GM23338 (cell line): ENCODE measurements around the gene ZSWIM3. TPM values are rescaled to one million over a fixed set of nuclear protein-coding genes. Genes with fewer than 3 reads are reported as not detected.
A peak's percentile ranks its signal among the peaks of the same experiment; 100 is the strongest.

Experiments
- ATAC-seq: fragments of 200-7000 bp; cut with Tn5 transposase; 3 replicates; pipeline ENCODE4 v1.9.1; 2020
- DNase-seq: peaks from one replicate; pipeline ENCODE4 v3.0.0-alpha.2; 2015; ENCODE audit warnings: low spot score
- H2AFZ ChIP-seq: fragments of 200-600 bp; sonication (generic); 2 replicates; pipeline ENCODE4 v1.8.0; 2016; ENCODE audit warnings: antibody characterized with exemption, mild to moderate bottlenecking, moderate library complexity
- H3F3A ChIP-seq: fragments of 200-600 bp; sonication (generic); replicated peaks from 2 replicates; pipeline ENCODE4 v1.8.0; 2017; ENCODE audit warnings: antibody characterized with exemption, mixed run types, low read depth
- H3K27ac ChIP-seq: fragments of 200-600 bp; sonication (generic); 2 replicates; pipeline ENCODE4 v1.6.1; 2016; ENCODE audit warnings: low read depth
- H3K27me3 ChIP-seq: fragments of 200-600 bp; sonication (generic); 2 replicates; pipeline ENCODE4 v1.8.0; 2016; ENCODE audit warnings: mild to moderate bottlenecking, mixed run types, moderate library complexity; ENCODE audit not compliant: insufficient read depth
- H3K36me3 ChIP-seq: fragments of 200-600 bp; sonication (generic); 2 replicates; pipeline ENCODE4 v1.8.0; 2016; ENCODE audit warnings: mild to moderate bottlenecking; ENCODE audit not compliant: insufficient read depth
- H3K4me1 ChIP-seq: fragments of 200-600 bp; sonication (generic); 2 replicates; pipeline ENCODE4 v1.8.0; 2016; ENCODE audit warnings: mild to moderate bottlenecking, moderate library complexity; ENCODE audit not compliant: insufficient read depth
- H3K4me2 ChIP-seq: fragments of 200-600 bp; sonication (generic); 2 replicates; pipeline ENCODE4 v1.7.1; 2017; ENCODE audit warnings: mixed run types
- H3K4me3 ChIP-seq: fragments of 200-600 bp; sonication (generic); 2 replicates; pipeline ENCODE4 v1.6.1; 2016; ENCODE audit warnings: mixed run types
- H3K79me2 ChIP-seq: fragments of 200-600 bp; sonication (generic); replicated peaks from 2 replicates; pipeline ENCODE4 v1.8.0; 2017; ENCODE audit warnings: mild to moderate bottlenecking; ENCODE audit not compliant: insufficient read depth
- H3K9me2 ChIP-seq: fragments of 200-600 bp; sonication (generic); 2 replicates; pipeline ENCODE4 v1.8.0; 2017; ENCODE audit not compliant: insufficient read depth
- H4K20me1 ChIP-seq: fragments of 200-600 bp; sonication (generic); replicated peaks from 2 replicates; pipeline ENCODE4 v1.8.0; 2017; ENCODE audit warnings: mild to moderate bottlenecking; ENCODE audit not compliant: insufficient read depth
- H3K27ac Mint-ChIP-seq: 2 replicates; pipeline ENCODE4 v1.8.0; 2020; ENCODE audit warnings: inconsistent platforms, mild to moderate bottlenecking, moderate library complexity, mixed read lengths
- H3K27me3 Mint-ChIP-seq: 3 replicates; pipeline ENCODE4 v1.8.0; 2022; ENCODE audit warnings: low read depth, mild to moderate bottlenecking, moderate library complexity, mixed read lengths, inconsistent platforms; ENCODE audit not compliant: insufficient read depth, poor library complexity
- H3K36me3 Mint-ChIP-seq: 3 replicates; pipeline ENCODE4 v1.8.0; 2021; ENCODE audit warnings: low read depth, mild to moderate bottlenecking, inconsistent platforms, moderate library complexity, mixed read lengths
- H3K4me1 Mint-ChIP-seq: 3 replicates; pipeline ENCODE4 v1.8.0; 2020; ENCODE audit warnings: mild to moderate bottlenecking, inconsistent platforms, mixed read lengths
- H3K4me3 Mint-ChIP-seq: 3 replicates; pipeline ENCODE4 v1.8.0; 2021; ENCODE audit warnings: moderate library complexity, mild to moderate bottlenecking, inconsistent platforms, mixed read lengths
- H3K9me3 Mint-ChIP-seq: 3 replicates; pipeline ENCODE4 v1.8.0; 2020; ENCODE audit warnings: moderate library complexity, mild to moderate bottlenecking, inconsistent platforms, mixed read lengths
- CREB1 ChIP-seq: fragments of 250-450 bp; sonication (Bioruptor Pico); IDR thresholded peaks from 2 replicates; pipeline ENCODE4 v1.5.0; 2020; ENCODE audit warnings: low read depth, mild to moderate bottlenecking, moderate library complexity
- EZH2 ChIP-seq: fragments of 200-600 bp; sonication (generic); IDR thresholded peaks from one replicate; pipeline ENCODE4 v1.8.0; 2017; ENCODE audit warnings: antibody characterized with exemption, mild to moderate bottlenecking, low read depth; ENCODE audit not compliant: unreplicated experiment
- EZH2phosphoT487 ChIP-seq: fragments of 200-600 bp; sonication (generic); IDR thresholded peaks from one replicate; pipeline ENCODE4 v1.8.1; 2018; ENCODE audit warnings: antibody characterized with exemption; ENCODE audit not compliant: unreplicated experiment
- JUNB ChIP-seq: IDR thresholded peaks from one replicate; pipeline ENCODE4 v1.6.1; 2016; ENCODE audit warnings: antibody characterized with exemption; ENCODE audit not compliant: unreplicated experiment
- NANOG ChIP-seq: IDR thresholded peaks from 2 replicates; pipeline ENCODE4 v1.6.1; 2016; ENCODE audit warnings: antibody characterized with exemption, borderline replicate concordance
- POLR2AphosphoS5 ChIP-seq: IDR thresholded peaks from 2 replicates; pipeline ENCODE4 v1.6.1; 2016; ENCODE audit warnings: antibody characterized with exemption, low read depth
- STAT1 ChIP-seq: IDR thresholded peaks from one replicate; pipeline ENCODE4 v1.6.1; 2016; ENCODE audit warnings: antibody characterized with exemption; ENCODE audit not compliant: unreplicated experiment
- ZNF114 ChIP-seq: fragments of 250-450 bp; sonication (Bioruptor Pico); IDR thresholded peaks from 2 replicates; pipeline ENCODE4 v1.5.0; 2020; ENCODE audit warnings: mild to moderate bottlenecking, moderate library complexity
- ZNF331 ChIP-seq: fragments of 250-450 bp; sonication (Bioruptor Pico); IDR thresholded peaks from 2 replicates; pipeline ENCODE4 v1.5.0; 2020; ENCODE audit warnings: low read depth, mild to moderate bottlenecking, moderate library complexity
- polyA plus RNA-seq: library from polyadenylated mRNA; unstranded; fragments of >200 nt; fragmentation: Nextera tagmentation; extraction: Ambion mirVana; gene quantifications from 2 replicates; pipeline ENCODE4 v1.2.1, GENCODE V29; 2016
- total RNA-seq: library from RNA; depleted of rRNA; stranded (reverse); fragments of >200 nt; shearing (Covaris generic); gene quantifications from 2 replicates; pipeline ENCODE4 v1.2.3, GENCODE V29; 2014
- TF ChIP-seq, protein P1 (sequence below): IDR thresholded peaks from 2 replicates; pipeline ENCODE4 v1.6.1; 2016; ENCODE audit warnings: antibody characterized with exemption
- TF ChIP-seq, protein P2 (sequence below): IDR thresholded peaks from one replicate; pipeline ENCODE4 v1.6.1; 2018; ENCODE audit warnings: antibody characterized with exemption; ENCODE audit not compliant: unreplicated experiment
- TF ChIP-seq, protein P3 (sequence below), 2 experiments: fragments of 200-600 bp in 1 of 2; sonication (generic) in 1 of 2; conservative IDR thresholded peaks; 2 replicates each; pipeline versions ENCODE4 v1.5.1 to v1.6.1; 2016 to 2017; ENCODE audit warnings: antibody characterized with exemption in 2 of 2, low read depth in 2 of 2, mild to moderate bottlenecking in 2 of 2, moderate library complexity in 1 of 2
- TF ChIP-seq, protein P4 (sequence below): fragments of 250-450 bp; sonication (Bioruptor Pico); IDR thresholded peaks from 2 replicates; pipeline ENCODE4 v1.5.0; 2020; ENCODE audit warnings: mild to moderate bottlenecking, moderate library complexity

The ZSWIM3 gene
- total and polyA plus RNA-seq, 2 experiments from 2014 or later: 2.0 to 8.2 TPM

DNA sequence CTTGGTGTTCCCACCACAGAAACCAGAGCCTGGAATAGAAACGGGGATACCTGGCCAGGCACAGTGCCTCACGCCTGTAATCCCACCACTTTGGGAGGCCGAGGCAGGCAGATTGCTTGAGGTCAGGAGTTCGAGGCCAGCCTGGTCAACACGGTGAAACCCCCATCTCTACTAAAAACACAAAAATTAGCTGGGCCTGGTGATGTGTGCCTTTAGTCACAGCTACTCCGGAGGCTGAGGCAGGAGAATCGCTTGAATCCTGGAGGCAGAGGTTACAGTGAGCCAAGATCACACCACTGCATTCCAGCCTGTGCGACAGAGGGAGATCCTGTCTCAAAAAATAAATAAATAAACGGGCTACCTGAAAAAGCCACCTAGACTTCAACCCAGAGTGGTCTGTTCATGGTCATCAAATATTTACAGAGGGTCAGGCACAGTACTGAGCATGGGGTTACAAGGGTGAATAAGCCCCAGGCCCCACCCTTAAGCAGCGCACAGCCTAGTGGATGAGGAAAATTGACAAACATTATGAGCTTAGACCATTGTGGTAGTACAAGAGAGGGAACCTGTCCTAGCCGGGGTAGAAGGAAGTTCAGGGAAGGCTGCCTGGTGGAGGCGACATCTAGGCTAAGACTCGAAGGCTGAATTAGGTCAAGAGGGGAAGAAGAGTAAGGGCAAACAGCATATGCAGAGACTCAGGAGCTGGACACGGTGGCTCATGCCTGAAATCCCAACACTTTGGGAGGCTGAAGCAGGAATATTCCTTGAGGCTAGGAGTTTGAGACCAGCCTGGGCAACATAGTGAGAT lies 69.9 kb downstream of the ZSWIM3 start:
- Histone ChIP-seq H3K36me3 (no peaks in the 10 kb centered on the region), H3K27ac (no peak overlapping the region), H2AFZ (no peak overlapping the region), H3F3A (no peaks in the 10 kb centered on the region), H4K20me1 (no peaks in the 10 kb centered on the region), H3K27me3 (no peaks in the 10 kb centered on the region), H3K4me3 (no peak overlapping the region), H3K9me2 (no peaks in the 10 kb centered on the region), H3K4me1 (no peaks in the 10 kb centered on the region), H3K79me2 (0 out of 2 replicates have a peak, but pooled peaks cover 2% of the 10 kb centered on the region), H3K4me2 (no peak overlapping the region)
- TF ChIP-seq STAT1: no peak
- no peak for TF ChIP-seq POLR2AphosphoS5
- TF ChIP-seq EZH2phosphoT487: no peak
- TF ChIP-seq ZNF331: no peak
- TF ChIP-seq EZH2: no peak
- no peak for TF ChIP-seq NANOG
- TF ChIP-seq JUNB: no peak
- TF ChIP-seq, protein P1, sequence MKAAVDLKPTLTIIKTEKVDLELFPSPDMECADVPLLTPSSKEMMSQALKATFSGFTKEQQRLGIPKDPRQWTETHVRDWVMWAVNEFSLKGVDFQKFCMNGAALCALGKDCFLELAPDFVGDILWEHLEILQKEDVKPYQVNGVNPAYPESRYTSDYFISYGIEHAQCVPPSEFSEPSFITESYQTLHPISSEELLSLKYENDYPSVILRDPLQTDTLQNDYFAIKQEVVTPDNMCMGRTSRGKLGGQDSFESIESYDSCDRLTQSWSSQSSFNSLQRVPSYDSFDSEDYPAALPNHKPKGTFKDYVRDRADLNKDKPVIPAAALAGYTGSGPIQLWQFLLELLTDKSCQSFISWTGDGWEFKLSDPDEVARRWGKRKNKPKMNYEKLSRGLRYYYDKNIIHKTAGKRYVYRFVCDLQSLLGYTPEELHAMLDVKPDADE: no peak
- TF ChIP-seq, protein P2, sequence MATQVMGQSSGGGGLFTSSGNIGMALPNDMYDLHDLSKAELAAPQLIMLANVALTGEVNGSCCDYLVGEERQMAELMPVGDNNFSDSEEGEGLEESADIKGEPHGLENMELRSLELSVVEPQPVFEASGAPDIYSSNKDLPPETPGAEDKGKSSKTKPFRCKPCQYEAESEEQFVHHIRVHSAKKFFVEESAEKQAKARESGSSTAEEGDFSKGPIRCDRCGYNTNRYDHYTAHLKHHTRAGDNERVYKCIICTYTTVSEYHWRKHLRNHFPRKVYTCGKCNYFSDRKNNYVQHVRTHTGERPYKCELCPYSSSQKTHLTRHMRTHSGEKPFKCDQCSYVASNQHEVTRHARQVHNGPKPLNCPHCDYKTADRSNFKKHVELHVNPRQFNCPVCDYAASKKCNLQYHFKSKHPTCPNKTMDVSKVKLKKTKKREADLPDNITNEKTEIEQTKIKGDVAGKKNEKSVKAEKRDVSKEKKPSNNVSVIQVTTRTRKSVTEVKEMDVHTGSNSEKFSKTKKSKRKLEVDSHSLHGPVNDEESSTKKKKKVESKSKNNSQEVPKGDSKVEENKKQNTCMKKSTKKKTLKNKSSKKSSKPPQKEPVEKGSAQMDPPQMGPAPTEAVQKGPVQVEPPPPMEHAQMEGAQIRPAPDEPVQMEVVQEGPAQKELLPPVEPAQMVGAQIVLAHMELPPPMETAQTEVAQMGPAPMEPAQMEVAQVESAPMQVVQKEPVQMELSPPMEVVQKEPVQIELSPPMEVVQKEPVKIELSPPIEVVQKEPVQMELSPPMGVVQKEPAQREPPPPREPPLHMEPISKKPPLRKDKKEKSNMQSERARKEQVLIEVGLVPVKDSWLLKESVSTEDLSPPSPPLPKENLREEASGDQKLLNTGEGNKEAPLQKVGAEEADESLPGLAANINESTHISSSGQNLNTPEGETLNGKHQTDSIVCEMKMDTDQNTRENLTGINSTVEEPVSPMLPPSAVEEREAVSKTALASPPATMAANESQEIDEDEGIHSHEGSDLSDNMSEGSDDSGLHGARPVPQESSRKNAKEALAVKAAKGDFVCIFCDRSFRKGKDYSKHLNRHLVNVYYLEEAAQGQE: no peak
- TF ChIP-seq ZNF114 (CRISPR knock-in tag): no peak
- no peak for TF ChIP-seq CREB1 (CRISPR knock-in tag)
- TF ChIP-seq, protein P3, sequence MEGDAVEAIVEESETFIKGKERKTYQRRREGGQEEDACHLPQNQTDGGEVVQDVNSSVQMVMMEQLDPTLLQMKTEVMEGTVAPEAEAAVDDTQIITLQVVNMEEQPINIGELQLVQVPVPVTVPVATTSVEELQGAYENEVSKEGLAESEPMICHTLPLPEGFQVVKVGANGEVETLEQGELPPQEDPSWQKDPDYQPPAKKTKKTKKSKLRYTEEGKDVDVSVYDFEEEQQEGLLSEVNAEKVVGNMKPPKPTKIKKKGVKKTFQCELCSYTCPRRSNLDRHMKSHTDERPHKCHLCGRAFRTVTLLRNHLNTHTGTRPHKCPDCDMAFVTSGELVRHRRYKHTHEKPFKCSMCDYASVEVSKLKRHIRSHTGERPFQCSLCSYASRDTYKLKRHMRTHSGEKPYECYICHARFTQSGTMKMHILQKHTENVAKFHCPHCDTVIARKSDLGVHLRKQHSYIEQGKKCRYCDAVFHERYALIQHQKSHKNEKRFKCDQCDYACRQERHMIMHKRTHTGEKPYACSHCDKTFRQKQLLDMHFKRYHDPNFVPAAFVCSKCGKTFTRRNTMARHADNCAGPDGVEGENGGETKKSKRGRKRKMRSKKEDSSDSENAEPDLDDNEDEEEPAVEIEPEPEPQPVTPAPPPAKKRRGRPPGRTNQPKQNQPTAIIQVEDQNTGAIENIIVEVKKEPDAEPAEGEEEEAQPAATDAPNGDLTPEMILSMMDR (conservative IDR thresholded peaks at IDR 0.05; ENCODE audit: low read depth in 2 of 2): no peak
- TF ChIP-seq, protein P4, sequence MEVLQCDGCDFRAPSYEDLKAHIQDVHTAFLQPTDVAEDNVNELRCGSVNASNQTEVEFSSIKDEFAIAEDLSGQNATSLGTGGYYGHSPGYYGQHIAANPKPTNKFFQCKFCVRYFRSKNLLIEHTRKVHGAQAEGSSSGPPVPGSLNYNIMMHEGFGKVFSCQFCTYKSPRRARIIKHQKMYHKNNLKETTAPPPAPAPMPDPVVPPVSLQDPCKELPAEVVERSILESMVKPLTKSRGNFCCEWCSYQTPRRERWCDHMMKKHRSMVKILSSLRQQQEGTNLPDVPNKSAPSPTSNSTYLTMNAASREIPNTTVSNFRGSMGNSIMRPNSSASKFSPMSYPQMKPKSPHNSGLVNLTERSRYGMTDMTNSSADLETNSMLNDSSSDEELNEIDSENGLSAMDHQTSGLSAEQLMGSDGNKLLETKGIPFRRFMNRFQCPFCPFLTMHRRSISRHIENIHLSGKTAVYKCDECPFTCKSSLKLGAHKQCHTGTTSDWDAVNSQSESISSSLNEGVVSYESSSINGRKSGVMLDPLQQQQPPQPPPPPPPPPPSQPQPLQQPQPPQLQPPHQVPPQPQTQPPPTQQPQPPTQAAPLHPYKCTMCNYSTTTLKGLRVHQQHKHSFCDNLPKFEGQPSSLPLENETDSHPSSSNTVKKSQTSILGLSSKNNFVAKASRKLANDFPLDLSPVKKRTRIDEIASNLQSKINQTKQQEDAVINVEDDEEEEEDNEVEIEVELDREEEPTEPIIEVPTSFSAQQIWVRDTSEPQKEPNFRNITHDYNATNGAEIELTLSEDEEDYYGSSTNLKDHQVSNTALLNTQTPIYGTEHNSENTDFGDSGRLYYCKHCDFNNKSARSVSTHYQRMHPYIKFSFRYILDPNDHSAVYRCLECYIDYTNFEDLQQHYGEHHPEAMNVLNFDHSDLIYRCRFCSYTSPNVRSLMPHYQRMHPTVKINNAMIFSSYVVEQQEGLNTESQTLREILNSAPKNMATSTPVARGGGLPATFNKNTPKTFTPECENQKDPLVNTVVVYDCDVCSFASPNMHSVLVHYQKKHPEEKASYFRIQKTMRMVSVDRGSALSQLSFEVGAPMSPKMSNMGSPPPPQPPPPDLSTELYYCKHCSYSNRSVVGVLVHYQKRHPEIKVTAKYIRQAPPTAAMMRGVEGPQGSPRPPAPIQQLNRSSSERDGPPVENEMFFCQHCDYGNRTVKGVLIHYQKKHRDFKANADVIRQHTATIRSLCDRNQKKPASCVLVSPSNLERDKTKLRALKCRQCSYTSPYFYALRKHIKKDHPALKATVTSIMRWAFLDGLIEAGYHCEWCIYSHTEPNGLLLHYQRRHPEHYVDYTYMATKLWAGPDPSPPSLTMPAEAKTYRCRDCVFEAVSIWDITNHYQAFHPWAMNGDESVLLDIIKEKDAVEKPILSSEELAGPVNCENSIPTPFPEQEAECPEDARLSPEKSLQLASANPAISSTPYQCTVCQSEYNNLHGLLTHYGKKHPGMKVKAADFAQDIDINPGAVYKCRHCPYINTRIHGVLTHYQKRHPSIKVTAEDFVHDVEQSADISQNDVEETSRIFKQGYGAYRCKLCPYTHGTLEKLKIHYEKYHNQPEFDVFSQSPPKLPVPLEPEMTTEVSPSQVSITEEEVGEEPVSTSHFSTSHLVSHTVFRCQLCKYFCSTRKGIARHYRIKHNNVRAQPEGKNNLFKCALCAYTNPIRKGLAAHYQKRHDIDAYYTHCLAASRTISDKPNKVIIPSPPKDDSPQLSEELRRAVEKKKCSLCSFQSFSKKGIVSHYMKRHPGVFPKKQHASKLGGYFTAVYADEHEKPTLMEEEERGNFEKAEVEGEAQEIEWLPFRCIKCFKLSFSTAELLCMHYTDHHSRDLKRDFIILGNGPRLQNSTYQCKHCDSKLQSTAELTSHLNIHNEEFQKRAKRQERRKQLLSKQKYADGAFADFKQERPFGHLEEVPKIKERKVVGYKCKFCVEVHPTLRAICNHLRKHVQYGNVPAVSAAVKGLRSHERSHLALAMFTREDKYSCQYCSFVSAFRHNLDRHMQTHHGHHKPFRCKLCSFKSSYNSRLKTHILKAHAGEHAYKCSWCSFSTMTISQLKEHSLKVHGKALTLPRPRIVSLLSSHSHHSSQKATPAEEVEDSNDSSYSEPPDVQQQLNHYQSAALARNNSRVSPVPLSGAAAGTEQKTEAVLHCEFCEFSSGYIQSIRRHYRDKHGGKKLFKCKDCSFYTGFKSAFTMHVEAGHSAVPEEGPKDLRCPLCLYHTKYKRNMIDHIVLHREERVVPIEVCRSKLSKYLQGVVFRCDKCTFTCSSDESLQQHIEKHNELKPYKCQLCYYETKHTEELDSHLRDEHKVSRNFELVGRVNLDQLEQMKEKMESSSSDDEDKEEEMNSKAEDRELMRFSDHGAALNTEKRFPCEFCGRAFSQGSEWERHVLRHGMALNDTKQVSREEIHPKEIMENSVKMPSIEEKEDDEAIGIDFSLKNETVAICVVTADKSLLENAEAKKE (CRISPR knock-in tag): no peak
- Mint-ChIP-seq H3K36me3 (peaks cover 3% of the 10 kb centered on the region; the same call in 1 of the 3 replicates), H3K4me3 (no peak overlapping the region), H3K9me3 (no peaks in the 10 kb centered on the region), H3K27ac (peak overlapping the region; percentile 0; the same call in 1 of the 2 replicates), H3K4me1 (peaks cover 20% of the 10 kb centered on the region), H3K27me3 (peaks cover 12% of the 10 kb centered on the region)
- DNase-seq: no peak
- ATAC-seq: no peak
